NCI-H2107 treated with DMSO at 0.1 percent for 48 hours (cell line): Measurements from ENCODE around the gene DRD3.

ENCODE experiments used
- DNase-seq: peaks from one replicate; lab custom pipeline; 2025; ENCODE audit not compliant: unreplicated experiment; lab: John Stamatoyannopoulos, UW

The DRD3 gene

DNA sequence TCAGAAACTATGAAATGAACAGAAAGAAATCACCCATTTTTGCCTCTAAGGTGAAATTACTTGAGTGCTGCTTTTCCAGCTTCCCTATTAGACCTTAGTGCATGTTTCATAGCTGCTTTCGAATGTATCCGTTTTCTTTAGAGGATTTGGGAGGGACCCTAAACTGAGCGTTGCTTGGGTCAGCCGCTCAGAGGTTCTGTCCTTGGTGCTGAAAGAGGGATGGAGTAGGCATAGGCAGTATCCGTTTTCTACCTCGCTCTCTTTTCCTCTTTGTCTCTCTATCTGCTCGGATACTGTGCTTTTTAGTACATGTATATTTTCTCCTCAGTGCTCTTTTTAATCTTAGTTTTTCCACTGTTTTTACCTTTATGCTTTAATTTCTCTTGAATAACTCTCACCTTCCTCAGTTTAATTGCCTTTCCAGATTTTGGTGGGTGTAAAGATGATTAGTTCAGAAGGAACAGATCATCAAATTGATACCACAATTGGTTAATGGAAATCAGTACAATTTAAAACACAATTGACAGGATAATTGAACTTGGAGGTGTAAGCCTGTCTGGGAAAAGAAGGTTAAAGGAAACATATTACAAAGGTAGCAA lies at the start of gene DRD3:
Gene DRD3 (minus strand): TSS at position 283 of the 599 bp plus-strand sequence. CDS start 7,060 bp downstream, outside the sequence.
- DNase-seq = no peak

DNA sequence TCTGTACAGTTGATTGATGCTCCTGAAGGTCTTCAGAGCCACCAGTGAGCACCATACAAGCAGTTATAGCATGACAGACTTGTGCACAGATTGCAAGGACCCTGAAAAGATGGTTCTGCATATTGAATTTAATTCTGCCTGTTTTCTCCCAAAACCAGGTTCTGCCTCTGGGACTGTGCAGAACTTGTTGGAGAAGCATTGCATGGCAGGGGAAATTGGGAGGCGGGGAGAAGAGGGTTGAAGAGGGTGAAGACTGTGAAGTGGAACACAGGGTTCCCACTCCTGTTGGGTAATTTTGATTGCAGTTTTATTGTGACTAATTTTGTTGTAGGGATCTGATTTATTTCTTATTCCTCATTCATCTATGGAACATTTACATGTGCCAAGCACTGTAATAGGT lies 48.2 kb upstream of the DRD3 start:
- DNase-seq = no peak

- no peak for DNase-seq
Measured at GRCh38 chr3:114226313-114226712, 47.5 kb upstream of the DRD3 start.

DNA sequence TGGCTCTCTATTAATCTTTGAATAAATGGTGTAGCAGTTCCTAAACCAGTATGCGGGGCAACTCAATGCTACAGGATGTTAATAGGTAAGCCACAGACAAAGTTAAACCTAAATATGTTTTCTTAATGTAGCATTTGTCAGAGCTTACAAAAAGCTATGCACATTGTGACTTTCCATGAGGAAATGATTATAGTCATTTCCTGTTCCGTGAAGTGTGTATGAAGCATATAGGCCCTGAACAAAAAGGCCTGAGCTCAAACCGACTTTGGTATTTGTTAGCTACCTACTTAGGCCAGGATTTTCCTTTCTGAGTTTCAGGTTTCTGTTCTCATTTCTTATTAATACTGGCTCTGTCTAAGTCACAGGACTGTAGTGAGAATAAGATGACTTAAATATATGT lies 44.3 kb upstream of the DRD3 start:
- no peak for DNase-seq

GRCh38 chr3:114221881-114222264 lies 43.0 kb upstream of the DRD3 start:
- no peak for DNase-seq

- DNase-seq = no peak
Measured at GRCh38 chr3:114221165-114221880, 42.5 kb upstream of the DRD3 start.

DNA sequence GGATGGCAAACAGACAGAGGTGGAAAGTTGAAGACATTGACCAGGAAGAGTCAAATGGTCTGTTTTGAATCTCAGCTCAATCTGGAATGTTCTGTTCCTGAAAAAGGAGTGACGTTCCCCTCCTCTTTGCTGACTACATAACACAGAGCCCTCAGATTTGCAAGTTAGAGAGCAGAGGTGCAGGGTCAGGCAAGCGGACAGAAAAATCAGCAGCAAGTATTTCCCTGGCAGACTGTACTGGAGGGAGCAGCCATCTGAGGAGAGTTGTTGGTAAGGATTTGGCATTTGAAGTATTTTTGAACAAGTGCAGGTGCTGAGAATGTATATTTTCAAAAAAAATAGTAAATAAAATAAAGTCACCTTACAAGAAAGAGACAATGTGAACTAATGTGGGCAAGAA lies 40.9 kb upstream of the DRD3 start:
- no peak for DNase-seq

- no peak for DNase-seq
Measured at GRCh38 chr3:114218578-114219185, 39.8 kb upstream of the DRD3 start.

GRCh38 chr3:114218006-114218405 lies 39.2 kb upstream of the DRD3 start:
- DNase-seq = no peak

GRCh38 chr3:114217266-114217665 lies 38.4 kb upstream of the DRD3 start:
- DNase-seq = peak; percentile 6

DNA sequence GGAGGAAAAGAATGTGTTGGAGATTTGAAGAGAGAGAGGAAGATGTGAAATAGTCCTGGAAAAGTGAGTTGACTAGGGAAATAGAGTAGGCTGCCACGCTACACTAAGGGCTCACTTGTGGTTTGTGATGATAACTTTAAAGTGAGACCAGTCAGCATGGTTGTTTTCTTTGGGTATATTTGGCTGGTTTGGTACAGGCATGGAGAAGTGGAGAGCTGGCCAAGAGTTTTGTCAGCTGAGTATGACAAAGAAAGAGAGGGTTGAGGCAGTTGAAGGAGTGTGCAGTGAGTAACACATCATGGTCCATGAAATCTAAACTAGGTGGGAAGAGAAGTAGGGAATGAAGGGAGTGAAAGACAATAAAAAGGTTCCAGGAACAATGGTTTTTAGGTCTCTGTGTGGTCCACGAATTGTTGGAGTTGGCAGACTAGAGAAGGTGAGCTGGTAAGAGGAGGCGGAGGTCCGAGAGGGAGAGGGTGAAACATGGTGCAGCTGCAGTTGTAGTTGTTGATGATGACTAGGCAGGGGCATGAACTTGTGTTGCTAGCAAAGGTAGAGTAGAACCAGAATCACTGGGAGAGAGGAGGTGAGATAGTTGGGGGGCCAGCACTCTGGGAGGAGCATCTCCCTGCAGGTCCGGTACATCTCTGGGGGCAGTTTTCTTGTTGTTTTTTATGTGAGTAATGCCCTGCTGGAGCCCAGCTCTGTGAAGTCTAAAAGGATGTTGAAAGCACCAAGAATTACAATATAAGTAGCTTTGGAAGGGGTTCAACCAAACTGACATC lies 37.5 kb upstream of the DRD3 start:
- DNase-seq = no peak

DNA sequence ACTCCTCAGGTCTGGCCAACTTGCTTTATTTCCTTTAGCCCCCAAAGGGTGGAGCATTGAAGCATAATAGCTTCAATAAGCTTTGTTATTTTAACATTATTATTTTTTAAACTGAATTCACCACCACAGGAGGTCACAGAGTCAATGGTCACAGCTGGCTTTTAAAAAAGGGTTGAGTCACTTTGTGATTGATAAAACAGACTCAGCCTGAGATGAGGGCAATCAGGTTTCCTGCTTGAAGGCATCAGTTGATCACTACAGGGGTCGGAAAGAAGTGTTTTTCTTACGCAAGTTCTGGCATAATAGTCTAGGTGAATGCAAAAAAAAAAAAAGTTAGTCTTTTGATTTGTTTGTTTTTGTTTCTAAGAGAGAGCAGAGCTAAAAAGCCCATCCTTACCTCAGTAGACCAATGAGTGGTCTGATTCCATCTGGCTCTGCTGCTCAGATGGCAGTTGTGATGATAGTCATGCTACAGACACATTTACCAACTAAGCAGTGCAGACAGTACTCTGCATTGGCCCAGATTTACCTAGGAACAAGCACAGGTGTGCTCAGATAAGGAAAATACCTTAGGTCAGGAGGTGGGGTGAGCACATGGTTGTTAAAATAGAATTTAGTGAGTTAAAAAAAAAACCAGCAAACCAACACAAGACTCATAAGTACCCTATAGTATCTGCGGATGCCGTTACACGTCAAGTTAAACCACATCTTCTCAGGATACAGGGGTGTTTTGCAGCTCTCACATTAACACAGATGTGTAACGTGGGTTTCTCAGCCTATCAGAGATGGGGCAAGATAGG lies 35.9 kb upstream of the DRD3 start:
- no peak for DNase-seq

DNA sequence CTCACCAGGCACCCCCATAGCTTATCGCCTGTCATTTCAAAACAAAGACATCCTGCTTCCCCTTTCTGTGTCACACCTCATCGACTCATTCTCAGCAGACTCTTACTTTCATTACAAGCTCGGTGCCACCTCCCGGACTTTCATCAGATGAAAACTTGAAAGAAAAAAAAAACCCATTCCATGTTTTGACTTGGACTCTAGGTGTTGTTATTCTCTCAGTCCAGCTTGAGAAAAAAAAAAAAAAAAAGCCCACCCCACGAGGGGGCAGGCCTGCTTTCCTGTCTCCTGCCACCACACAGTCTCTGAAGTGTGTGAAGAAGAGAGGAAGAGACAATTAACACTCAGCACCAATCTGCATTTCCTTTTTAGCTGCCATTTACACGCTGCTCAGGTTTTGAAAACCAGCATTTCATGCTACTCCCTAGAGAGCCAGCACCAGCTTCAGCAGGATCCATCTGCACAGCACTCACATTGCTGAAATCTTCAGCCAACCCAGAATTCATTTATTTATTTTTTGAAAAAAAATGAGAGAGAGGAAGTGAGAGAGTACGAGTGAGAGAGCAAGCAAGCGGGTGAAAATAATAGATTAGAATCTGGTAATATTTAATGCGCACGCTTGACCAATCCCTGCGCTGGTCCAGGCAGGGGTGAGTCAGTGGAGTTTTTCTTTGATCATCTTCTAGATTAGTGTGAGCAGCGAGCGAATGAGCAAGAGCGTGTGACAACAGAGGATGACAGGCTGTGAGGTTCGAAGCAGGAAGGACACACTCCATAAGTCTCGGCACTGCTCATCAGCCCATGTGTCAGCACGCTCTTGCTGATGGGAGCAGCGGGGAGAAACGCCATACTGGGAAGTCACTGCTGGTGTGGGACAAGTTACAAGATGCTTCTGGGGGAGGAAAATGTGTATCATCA lies 35.0 kb upstream of the DRD3 start:
- peak; percentile 11 for DNase-seq

- no peak for DNase-seq
Measured at GRCh38 chr3:114213292-114213626, 34.4 kb upstream of the DRD3 start.

- no peak for DNase-seq
Measured at GRCh38 chr3:114212646-114213045, 33.8 kb upstream of the DRD3 start.

- no peak for DNase-seq
Measured at GRCh38 chr3:114207768-114208167, 28.9 kb upstream of the DRD3 start.

- no peak for DNase-seq
Measured at GRCh38 chr3:114206342-114206741, 27.5 kb upstream of the DRD3 start.

DNA sequence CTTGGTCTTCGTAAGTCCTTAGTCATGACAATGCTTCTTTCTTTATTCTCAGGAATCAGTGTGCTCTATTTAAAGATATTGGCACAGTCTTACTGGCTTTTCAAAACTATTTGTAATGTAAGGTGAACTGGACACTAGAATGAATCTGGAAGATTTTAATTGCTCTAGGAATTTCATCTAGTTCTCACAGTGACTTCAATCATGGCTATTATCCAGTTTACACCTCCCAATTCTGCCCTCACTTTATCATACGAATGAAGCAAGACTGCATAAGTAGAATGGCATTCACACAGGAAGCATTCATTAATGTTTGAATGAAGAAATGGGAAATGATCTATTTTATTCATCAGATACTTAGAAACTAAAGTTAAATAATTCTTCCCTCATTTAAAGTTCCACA lies 26.7 kb upstream of the DRD3 start:
- DNase-seq = no peak

DNA sequence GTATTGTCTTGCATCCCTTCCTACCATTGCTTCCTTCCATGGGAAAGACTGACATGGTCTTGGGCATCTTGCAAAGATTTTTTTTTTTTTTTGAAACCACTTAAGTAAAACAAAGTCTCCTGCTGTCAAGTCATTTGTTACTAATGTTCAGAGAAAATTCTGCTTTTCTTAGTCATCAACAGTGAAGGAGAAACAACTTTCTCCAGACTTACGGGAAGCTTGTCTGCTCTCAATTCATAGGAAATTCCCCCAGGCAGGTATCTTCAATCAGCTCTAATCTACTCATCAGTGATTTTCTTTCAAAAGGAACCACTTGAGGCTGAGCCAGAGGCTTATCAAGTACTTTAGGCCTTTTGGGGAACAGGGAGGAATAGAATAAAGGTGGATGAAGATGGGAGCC lies 15.9 kb upstream of the DRD3 start:
- DNase-seq = no peak

GRCh38 chr3:114192136-114192535 lies 13.3 kb upstream of the DRD3 start:
- no peak for DNase-seq
